Trophoblast cell (in vitro differentiated cells and primary cell): ENCODE measurements around the gene KYAT1.
"Not testable (repeated sequence)": the region's sequence is repeated elsewhere in the genome, so short reads cannot be mapped to it uniquely, and the experiment has no call there.

Source experiments
- DNase-seq, 2 donors: peaks; one replicate each; pipeline ENCODE4 v3.0.0-alpha.2; 2016
- H2AFZ ChIP-seq: 2 replicates; pipeline ENCODE4 v1.6.1; 2013; ENCODE audit warnings: low read length, moderate library complexity, mild to moderate bottlenecking; ENCODE audit not compliant: insufficient read depth, poor library complexity
- H2AK5ac ChIP-seq: 2 replicates; pipeline ENCODE4 v1.6.1; 2013; ENCODE audit warnings: mild to moderate bottlenecking, low read length
- H2BK120ac ChIP-seq: 2 replicates; pipeline ENCODE4 v1.6.1; 2013; ENCODE audit warnings: low read length, mild to moderate bottlenecking, moderate library complexity; ENCODE audit not compliant: insufficient read depth, poor library complexity
- H2BK12ac ChIP-seq: 2 replicates; pipeline ENCODE4 v1.6.1; 2013; ENCODE audit warnings: mild to moderate bottlenecking, low read length, moderate library complexity
- H2BK5ac ChIP-seq: 2 replicates; pipeline ENCODE4 v1.6.1; 2013; ENCODE audit warnings: low read length, low read depth, moderate library complexity, mild to moderate bottlenecking; ENCODE audit not compliant: poor library complexity
- H3K14ac ChIP-seq: 2 replicates; pipeline ENCODE4 v1.6.1; 2013; ENCODE audit warnings: mild to moderate bottlenecking, low read length
- H3K18ac ChIP-seq: 2 replicates; pipeline ENCODE4 v1.6.1; 2013; ENCODE audit warnings: mild to moderate bottlenecking, low read length
- H3K23ac ChIP-seq: 2 replicates; pipeline ENCODE4 v1.6.1; 2013; ENCODE audit warnings: low read length
- H3K27ac ChIP-seq: 2 replicates; pipeline ENCODE4 v1.5.1; 2013; ENCODE audit warnings: low read depth, mild to moderate bottlenecking, inconsistent platforms, low read length, moderate library complexity
- H3K27me3 ChIP-seq: 2 replicates; pipeline ENCODE4 v1.6.1; 2013; ENCODE audit warnings: inconsistent platforms, mild to moderate bottlenecking, low read length, moderate library complexity; ENCODE audit not compliant: insufficient read depth
- H3K36me3 ChIP-seq, 2 experiments: 1 replicate in 1 of 2; 2 replicates in 1 of 2; pipeline ENCODE4 v1.6.1; 2013; ENCODE audit warnings: low read length in 2 of 2, mild to moderate bottlenecking in 2 of 2, moderate library complexity in 1 of 2; ENCODE audit not compliant: insufficient read depth in 2 of 2, control insufficient read depth in 1 of 2
- H3K4ac ChIP-seq: 2 replicates; pipeline ENCODE4 v1.6.1; 2013; ENCODE audit warnings: low read depth, mild to moderate bottlenecking, low read length, moderate library complexity
- H3K4me1 ChIP-seq, 2 experiments: 1 replicate in 1 of 2; 2 replicates in 1 of 2; pipeline ENCODE4 v1.6.1; 2013; ENCODE audit warnings: low read length in 2 of 2, mild to moderate bottlenecking in 2 of 2, moderate library complexity in 1 of 2; ENCODE audit not compliant: insufficient read depth in 2 of 2, control insufficient read depth in 1 of 2
- H3K4me2 ChIP-seq: 2 replicates; pipeline ENCODE4 v1.6.1; 2013; ENCODE audit warnings: inconsistent platforms, mild to moderate bottlenecking, low read length, moderate library complexity
- H3K4me3 ChIP-seq: 2 replicates; pipeline ENCODE4 v1.5.1; 2013; ENCODE audit warnings: mild to moderate bottlenecking, low read depth, low read length, inconsistent platforms
- H3K79me1 ChIP-seq: one replicate; pipeline ENCODE4 v1.6.1; 2013; ENCODE audit warnings: low read length
- H3K79me2 ChIP-seq: 2 replicates; pipeline ENCODE4 v1.6.1; 2013; ENCODE audit warnings: low read length, mild to moderate bottlenecking; ENCODE audit not compliant: control insufficient read depth, insufficient read depth, poor library complexity
- H3K9ac ChIP-seq: 2 replicates; pipeline ENCODE4 v1.6.1; 2013; ENCODE audit warnings: mild to moderate bottlenecking, low read length
- H3K9me3 ChIP-seq: 2 replicates; pipeline ENCODE4 v1.6.1; 2013; ENCODE audit warnings: low read depth, mild to moderate bottlenecking, control low read depth, inconsistent platforms, low read length; ENCODE audit not compliant: insufficient read depth
- H4K12ac ChIP-seq: 2 replicates; pipeline ENCODE4 v1.6.1; 2013; ENCODE audit warnings: low read depth, mild to moderate bottlenecking, low read length, moderate library complexity
- H4K8ac ChIP-seq: 2 replicates; pipeline ENCODE4 v1.6.1; 2013; ENCODE audit warnings: low read depth, mild to moderate bottlenecking, low read length, moderate library complexity
- H4K91ac ChIP-seq: one replicate; pipeline ENCODE4 v1.6.1; 2013; ENCODE audit warnings: low read depth, mild to moderate bottlenecking, low read length, moderate library complexity
- WGBS: extraction: QIAGEN DNeasy Blood & Tissue Kit; methylation state at CpG from one replicate; pipeline ENCODE4 v1.1.7; 2013; ENCODE audit warnings: missing lambda C conversion rate; ENCODE audit not compliant: insufficient read length, insufficient coverage; ENCODE audit errors: extremely low coverage; 5-methylcytosine and 5-hydroxymethylcytosine counted together

KYAT1 gene

GRCh38 chr9:128851024-128851423 lies 30.7 kb downstream of the KYAT1 start:
- not testable (repeated sequence) for H4K8ac ChIP-seq, H2AK5ac ChIP-seq, H3K27ac ChIP-seq, H3K14ac ChIP-seq, H3K79me1 ChIP-seq, H3K27me3 ChIP-seq, DNase-seq, H4K12ac ChIP-seq, H3K9me3 ChIP-seq, H2BK12ac ChIP-seq, H2AFZ ChIP-seq, H3K4me3 ChIP-seq, H3K36me3 ChIP-seq, H3K23ac ChIP-seq, H2BK5ac ChIP-seq, H4K91ac ChIP-seq, H3K79me2 ChIP-seq, H2BK120ac ChIP-seq, H3K9ac ChIP-seq, H3K18ac ChIP-seq, H3K4me1 ChIP-seq, H3K4me2 ChIP-seq, H3K4ac ChIP-seq
- no CpG with 5 or more reads among the region's 10 CpGs for WGBS

- H3K18ac ChIP-seq = no peak overlapping the region
- no peak for DNase-seq
- H2BK120ac ChIP-seq = no peak overlapping the region
- H3K4me1 ChIP-seq = peaks cover 4 to 12% of the 10 kb centered on the region in 2 experiments
- no peak overlapping the region for H2BK12ac ChIP-seq
- no peak overlapping the region for H3K23ac ChIP-seq
- no peak overlapping the region for H2AFZ ChIP-seq
- H4K91ac ChIP-seq = no peak overlapping the region
- peaks cover 0 to 2% of the 10 kb centered on the region in 2 experiments for H3K36me3 ChIP-seq
- no peak overlapping the region for H3K9ac ChIP-seq
- no peaks in the 10 kb centered on the region for H3K79me2 ChIP-seq
- no peaks in the 10 kb centered on the region for H3K27me3 ChIP-seq
- WGBS = no CpG with 5 or more reads among the region's 1 CpG
- no peaks in the 10 kb centered on the region for H3K79me1 ChIP-seq
- no peak overlapping the region for H4K12ac ChIP-seq
- H3K14ac ChIP-seq = no peak overlapping the region
- H3K4me3 ChIP-seq = no peak overlapping the region
- no peak overlapping the region for H4K8ac ChIP-seq
- peaks cover 6% of the 10 kb centered on the region for H3K9me3 ChIP-seq
- no peak overlapping the region for H2AK5ac ChIP-seq
- no peak overlapping the region for H2BK5ac ChIP-seq
- H3K4ac ChIP-seq = no peak overlapping the region
- H3K27ac ChIP-seq = no peak overlapping the region
- no peak overlapping the region for H3K4me2 ChIP-seq
These were observed 33.9 kb downstream of the KYAT1 start for GRCh38 chr9:128847803-128848202.

- no peak overlapping the region for H2AFZ ChIP-seq
- H3K79me2 ChIP-seq = no peaks in the 10 kb centered on the region
- no peaks in the 10 kb centered on the region for H3K79me1 ChIP-seq
- no peak overlapping the region for H4K8ac ChIP-seq
- H2AK5ac ChIP-seq = no peak overlapping the region
- no peak overlapping the region for H3K23ac ChIP-seq
- no peak overlapping the region for H3K4me3 ChIP-seq
- no CpG with 5 or more reads among the region's 3 CpGs for WGBS
- no peak overlapping the region for H3K9ac ChIP-seq
- no peak overlapping the region for H4K91ac ChIP-seq
- H3K27me3 ChIP-seq = no peaks in the 10 kb centered on the region
- no peak overlapping the region for H3K4ac ChIP-seq
- H3K18ac ChIP-seq = peak overlapping the region; percentile 24
- H3K14ac ChIP-seq = no peak overlapping the region
- no peak overlapping the region for H3K27ac ChIP-seq
- no peak for DNase-seq
- peaks cover 4 to 12% of the 10 kb centered on the region in 2 experiments for H3K4me1 ChIP-seq
- H2BK5ac ChIP-seq = no peak overlapping the region
- no peak overlapping the region for H2BK120ac ChIP-seq
- no peak overlapping the region for H4K12ac ChIP-seq
- peaks cover 6% of the 10 kb centered on the region for H3K9me3 ChIP-seq
- H2BK12ac ChIP-seq = no peak overlapping the region
- no peak overlapping the region for H3K4me2 ChIP-seq
- peaks cover 0 to 5% of the 10 kb centered on the region in 2 experiments for H3K36me3 ChIP-seq
These were observed 35.1 kb downstream of the KYAT1 start for GRCh38 chr9:128846680-128847030.

GRCh38 chr9:128845186-128845931 lies 36.4 kb downstream of the KYAT1 start:
- peak overlapping the region; percentile 0 for H3K27ac ChIP-seq
- no peak overlapping the region for H3K4me3 ChIP-seq
- peaks cover 0 to 3% of the 10 kb centered on the region in 2 experiments for H3K36me3 ChIP-seq
- peaks cover 4 to 12% of the 10 kb centered on the region in 2 experiments for H3K4me1 ChIP-seq
- no peak overlapping the region for H3K14ac ChIP-seq
- DNase-seq = peak; percentile 99 to 100
- no peak overlapping the region for H2BK5ac ChIP-seq
- no CpG with 5 or more reads among the region's 13 CpGs for whole genome bisulfite sequencing
- H3K23ac ChIP-seq = no peak overlapping the region
- no peaks in the 10 kb centered on the region for H3K79me1 ChIP-seq
- no peak overlapping the region for H3K9ac ChIP-seq
- peaks cover 3% of the 10 kb centered on the region for H3K9me3 ChIP-seq
- no peak overlapping the region for H3K18ac ChIP-seq
- H2BK120ac ChIP-seq = no peak overlapping the region
- no peak overlapping the region for H4K91ac ChIP-seq
- H4K12ac ChIP-seq = no peak overlapping the region
- H3K79me2 ChIP-seq = no peaks in the 10 kb centered on the region
- H2AK5ac ChIP-seq = no peak overlapping the region
- H3K27me3 ChIP-seq = no peaks in the 10 kb centered on the region
- no peak overlapping the region for H3K4me2 ChIP-seq
- H2BK12ac ChIP-seq = no peak overlapping the region
- H3K4ac ChIP-seq = no peak overlapping the region
- H4K8ac ChIP-seq = no peak overlapping the region
- H2AFZ ChIP-seq = no peak overlapping the region
